Stimulated activated CD4-positive, alpha-beta T cell treated with anti-CD3 and anti-CD28 coated beads, Interleukin-1b, Interleukin-23, amount 100 ng/mL, for 48 hours (primary cell): Measurements from ENCODE around the gene ZBTB21.
"Not testable (repeated sequence)": the region's sequence is repeated elsewhere in the genome, so short reads cannot be mapped to it uniquely, and the experiment has no call there.

ENCODE experiments used
- DNase-seq: peaks from one replicate; pipeline ENCODE4 v3.0.0-alpha.2; 2020

The ZBTB21 gene

DNA sequence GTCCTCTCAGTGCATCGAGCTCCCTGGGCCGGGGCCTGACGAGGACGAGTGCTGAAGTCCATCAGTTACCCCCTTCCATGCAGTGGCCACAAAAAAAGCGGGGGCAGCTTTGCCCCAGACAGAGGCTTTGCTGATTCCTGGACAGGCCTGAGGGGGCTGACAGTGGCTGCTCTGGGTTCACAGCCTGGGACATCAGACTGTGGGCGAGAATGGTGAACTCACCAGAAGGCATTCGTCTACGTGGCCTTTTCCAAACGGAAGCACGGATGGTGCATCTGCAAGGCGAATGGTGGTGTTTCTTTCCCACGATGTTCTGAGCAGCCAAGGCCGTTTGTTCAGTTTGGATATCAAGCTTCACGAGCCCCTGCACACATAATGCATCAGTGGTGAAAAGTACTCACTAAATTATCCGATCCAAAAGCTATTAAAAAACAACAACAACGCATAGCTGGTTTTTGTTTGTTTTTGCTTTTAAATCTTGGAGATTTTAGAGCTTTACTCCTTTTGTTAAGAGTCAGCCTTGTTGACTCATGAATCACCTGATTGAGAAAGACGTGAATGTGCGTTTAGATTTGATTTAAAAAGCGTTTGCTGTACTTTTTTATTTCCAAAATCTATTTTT lies 6.3 kb upstream of the ZBTB21 start:
- DNase-seq = no peak

DNA sequence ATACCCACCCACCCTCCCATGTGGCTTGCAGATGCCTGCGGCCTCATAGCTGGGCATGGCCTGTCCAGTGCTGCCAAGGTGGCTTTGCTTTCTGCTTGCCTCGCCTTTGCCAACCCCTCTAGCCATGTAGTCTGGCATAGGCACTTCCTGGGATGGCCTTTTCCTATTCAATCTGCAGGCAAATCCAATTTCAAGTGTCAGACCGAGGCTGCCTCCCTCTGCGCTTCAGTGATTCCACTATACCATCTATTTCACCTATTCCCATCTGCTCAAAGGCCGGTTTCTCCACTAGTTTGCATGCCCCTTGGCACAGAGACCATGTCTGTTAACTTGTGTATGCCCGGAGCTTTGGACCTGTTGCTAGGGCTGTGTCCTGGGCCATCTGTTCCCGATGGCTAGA lies 3.8 kb upstream of the ZBTB21 start:
- no peak for DNase-seq

DNA sequence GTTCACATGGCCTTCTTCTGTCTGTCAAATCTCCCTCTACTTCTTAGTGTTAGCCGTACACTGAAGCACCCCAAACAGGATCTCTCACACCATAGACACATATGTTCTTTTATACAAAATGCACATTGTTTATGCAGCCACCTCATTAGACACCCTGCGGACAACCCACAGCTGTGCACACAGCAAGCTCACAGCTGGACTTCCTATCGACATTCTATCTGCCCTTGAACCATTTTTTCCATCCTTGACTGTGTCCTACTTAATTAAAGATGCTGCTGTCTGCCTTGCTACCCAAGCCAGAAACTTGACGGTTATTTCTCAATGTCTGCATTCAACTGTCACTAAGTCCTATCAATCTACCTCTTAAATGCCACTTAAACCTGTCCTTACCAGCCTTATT lies 3.2 kb upstream of the ZBTB21 start:
- DNase-seq = no peak

DNA sequence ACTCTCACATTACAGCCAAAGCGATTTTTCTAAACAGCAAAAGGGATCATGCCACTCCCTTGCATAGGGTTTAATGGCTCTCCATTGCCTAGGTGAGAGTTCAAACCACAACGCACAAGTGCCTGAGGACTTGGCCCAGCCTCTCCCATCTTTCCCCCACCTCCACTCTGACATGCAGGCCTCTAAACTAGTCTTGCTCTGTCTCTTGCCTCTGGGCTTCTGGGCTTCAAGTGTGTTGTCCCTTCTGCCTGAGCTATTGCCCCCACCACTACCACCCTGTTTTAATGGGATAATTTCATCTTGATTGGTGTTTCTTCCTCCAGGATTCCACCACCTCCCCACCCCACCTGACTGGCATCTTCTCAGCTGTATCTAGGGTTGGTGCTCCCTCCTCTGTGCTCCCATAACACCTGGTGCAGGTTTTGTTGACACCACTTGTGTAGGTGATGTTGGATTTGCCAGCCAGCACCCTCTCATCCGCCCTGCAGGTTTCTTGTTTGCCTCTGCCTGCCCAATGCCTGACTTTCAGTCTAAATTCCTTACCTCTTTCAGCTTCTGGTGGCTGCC lies 2.7 kb upstream of the ZBTB21 start:
- no peak for DNase-seq

DNA sequence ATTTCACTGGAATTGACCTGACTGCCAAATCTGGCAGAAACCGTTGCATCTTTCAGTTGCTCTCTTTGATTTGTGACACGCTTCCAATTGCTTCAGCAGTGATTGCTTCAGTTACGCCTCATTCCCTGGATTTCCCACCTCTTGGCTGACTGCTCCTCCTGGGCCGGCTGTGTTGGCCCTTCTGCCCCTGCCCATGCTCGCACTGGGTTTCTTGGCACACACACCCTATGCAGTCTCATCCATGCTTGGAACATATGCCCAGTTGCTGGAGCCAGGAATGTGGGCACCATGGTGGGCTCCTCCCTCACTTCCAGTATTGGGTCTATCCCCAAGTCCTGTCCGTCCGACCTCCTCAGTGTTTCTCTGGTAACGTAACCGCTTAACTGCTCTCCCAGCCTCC lies 2.2 kb upstream of the ZBTB21 start:
- DNase-seq = no peak

DNA sequence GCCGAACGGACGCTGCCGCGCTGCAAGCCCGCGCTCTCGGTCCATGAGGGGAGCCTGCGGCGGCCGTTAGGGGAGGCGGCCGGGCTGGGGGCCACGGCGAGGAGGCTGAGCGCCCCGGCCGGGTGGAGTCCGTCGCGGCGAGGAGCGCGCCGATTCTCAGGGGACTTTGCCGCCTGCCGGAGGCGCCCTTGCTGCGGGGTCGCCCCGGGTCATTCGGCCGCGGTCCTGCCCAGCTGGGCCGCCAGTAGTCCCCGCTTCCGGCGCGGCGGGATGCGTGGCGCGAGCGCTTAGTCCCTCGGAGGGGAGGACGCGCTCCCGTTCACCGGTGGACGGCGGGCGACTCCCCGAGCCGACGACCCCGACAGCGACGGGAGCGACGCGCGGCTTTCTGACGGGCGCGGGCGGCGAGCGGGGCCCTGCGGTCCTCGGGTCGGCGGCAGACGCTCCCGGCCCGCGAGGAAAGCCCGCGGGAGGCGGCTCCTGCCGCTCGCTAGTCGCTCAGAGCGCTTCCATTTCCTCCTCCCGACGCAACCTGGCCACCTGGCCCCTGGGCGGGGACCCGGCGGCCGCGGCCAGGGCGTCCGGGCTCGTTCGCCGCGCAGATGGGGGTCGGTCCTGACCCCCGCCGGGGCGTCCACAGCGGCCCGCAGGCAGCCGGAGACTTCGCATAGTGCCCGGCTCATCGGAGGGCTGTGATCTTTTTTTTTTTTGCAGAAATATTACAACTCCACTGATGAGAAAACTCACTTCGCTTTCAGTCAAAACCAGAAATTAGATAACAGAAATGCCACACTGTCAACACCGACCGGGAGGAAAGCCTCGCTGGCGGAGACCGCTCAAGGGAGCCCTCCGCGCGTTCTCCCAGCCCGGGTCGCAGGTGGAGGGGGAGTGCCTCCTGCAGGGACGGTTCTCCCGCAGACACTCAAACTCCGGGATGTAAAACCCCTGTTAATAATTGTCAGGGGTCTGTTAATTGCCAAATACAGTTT lies 641 bp upstream of the ZBTB21 start:
- no peak for DNase-seq

DNA sequence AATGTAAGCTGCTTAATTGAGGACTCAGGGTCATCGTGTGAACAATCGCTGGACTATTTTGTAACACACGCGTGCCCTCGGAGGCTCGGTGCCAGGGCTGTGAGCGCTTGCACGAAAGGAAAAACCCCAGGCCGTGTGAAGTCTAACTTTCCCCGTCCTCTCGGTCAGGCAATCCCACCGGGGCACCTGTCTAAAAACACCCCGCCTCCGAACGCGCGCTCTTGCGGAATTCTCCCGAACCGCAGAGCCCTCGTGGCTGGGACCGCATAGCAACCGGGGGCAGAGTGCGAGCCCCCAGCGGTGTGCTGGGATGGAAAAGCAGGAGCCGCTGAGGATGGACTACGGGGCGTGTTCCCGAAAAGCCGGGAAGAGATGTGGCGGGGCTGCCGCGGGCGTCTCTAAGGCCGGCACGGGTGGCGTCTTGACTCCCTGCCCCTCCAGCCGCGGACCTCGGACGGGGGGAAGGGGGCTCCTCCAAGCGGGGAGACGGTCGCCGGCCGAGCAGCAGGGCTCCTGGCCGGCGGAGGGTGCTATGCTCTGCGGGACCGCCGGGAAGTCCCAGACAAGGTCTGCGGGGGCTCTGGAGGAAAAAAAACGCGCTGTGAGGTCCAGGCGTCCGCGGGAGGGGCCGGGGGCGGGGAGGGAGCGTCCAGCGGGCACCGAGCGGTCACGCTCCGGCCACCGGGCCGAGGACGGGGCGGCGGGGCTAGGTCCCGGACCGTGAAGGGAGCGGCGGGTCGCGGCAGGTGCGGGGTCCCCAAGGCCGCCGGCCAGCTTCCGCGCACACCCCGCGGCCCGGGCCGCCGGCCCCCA lies 936 bp downstream of the ZBTB21 start:
- peak; percentile 48 for DNase-seq

DNA sequence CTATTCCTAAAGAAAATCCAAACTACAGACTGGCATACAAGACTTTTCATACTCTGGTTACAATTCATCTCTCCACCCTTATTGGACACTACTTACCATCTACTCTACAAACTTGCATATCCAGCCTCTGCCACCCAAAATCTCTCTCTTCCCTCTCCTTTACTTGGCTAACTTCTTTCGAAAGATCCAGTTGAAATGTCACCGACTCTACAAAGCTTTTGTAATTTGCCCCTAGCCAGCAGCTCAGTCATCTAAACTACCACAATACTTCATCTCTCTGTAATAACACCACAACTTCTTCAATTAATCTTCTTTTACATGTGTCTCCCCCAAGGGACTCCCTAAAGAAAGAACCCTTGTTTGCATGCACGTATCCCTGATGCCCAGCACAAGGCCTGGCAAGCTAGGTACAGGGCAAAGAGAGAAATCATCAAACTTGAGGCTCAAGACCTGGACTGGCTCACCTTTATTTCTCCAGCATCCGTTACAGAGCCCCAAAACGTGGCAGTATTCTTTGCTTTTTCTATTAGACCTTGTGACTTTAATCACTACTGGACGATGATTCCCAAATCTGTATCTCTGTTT lies 2.7 kb downstream of the ZBTB21 start:
- DNase-seq = no peak

DNA sequence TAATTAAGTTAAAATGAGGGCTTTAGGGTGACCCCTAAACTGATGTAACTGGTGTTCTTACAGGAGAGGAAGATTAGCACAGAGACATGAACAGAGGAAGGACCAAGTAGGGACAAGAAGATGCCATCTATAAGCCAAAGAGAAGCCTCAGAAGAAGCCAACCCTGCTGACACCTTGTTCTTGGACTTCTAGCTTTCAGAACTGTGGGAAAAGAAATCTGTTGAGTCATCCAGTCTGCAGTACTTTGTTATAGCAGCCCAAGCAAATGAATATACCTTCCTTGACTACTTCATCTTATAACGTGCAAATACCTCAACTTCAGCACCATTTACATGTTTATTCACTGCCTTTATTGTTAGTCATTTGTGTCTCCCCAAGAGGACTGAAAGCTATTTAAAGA lies 3.4 kb downstream of the ZBTB21 start:
- no peak for DNase-seq

DNA sequence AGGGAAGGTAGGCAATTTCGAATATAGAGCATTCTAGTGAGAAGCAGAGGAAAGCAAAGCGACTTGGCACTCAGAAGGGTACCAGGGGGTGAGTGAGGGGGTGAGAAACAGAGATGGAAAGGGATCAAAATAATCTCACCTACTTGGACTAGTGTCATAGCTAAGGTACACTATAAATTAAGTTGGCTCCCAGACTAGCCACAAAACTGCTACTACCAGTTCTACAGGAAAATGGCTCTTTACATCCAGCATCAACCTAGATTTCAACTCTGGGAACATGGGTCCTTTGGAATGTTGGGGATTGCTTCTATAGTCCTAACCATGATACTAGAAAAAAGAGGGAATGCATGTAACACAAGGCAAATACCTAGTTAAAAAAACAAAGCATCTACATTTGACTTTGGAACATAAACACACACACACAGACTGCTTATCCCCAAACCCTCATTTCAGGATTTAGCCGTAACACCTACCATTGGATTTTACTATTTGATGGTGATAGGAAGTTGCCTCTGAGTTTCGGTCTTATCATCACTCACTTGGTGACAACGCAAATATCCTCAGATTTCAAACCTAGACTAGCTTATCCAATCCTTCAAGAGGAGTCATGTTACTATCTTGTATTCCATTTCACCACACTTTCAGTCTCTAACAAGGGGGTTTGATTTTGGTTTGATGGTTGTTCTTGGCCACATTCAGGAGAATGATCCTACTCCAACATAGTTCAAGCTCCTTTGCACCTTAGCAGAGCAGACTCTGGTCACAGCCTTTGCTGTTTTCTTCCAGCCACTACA lies 5.6 kb downstream of the ZBTB21 start:
- DNase-seq = no peak

DNA sequence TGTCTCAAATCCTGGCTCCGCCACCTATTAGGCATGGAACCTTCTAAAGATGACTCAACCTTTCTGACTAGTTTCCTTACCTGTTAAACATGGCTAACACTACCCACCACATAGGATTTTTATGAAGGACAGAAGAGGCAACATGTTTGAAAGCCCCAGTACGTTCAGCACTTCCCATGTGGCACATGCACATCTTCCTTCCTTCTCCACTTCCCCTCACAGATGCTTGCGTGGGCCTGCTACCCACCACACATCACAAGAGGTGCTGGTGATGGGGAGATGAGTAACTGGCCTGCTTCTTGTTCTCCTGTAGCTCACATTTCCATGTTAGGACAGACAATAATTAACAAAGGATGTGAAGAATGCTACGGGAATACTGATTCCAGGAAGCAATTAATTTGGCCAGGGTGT lies 7.1 kb downstream of the ZBTB21 start:
- peak; percentile 52 for DNase-seq

DNA sequence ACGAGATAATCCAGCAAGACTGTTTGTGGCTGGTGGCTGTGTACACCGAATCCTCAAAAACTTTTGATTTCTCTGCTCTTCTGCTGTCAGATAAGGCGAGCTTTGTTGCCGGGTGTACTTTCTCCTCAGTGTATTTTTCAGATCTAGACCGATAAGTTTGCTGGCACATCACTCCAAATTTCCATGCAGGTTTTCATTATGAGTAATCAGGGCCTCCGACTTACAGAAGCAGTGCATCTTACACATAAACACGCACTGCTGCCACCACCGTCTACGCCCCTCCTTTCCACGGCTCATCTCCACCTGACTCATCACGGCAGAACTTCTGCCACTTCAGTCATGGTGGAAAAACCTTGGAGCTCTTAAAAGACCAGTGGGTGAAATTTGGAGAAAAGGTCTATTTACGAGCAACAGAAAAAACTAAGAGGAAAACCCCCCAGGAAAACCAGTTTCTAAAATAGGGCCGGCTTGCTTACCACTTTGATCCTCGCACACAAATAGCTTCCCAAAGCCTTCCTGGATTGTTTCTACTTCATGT lies 7.7 kb downstream of the ZBTB21 start:
- DNase-seq = peak; percentile 89

DNA sequence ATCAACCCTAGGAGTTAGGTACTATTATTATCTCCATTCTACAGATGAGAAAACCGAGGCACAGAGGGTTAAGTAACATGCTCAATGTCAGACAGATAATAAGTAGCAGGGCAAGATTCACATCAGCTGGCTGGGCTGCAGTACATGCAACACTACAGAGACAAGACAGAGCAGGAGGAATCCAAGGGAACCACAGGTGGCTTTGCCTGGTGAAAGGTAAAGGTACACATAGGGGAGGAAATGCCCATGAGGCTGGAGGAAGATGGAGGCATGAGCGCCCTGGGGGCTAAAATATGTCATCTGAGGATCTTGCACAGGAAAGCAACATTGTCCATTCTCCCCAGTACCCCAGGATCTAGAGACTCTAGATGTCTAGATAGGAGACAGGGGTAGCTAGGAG lies 8.4 kb downstream of the ZBTB21 start:
- no peak for DNase-seq

DNA sequence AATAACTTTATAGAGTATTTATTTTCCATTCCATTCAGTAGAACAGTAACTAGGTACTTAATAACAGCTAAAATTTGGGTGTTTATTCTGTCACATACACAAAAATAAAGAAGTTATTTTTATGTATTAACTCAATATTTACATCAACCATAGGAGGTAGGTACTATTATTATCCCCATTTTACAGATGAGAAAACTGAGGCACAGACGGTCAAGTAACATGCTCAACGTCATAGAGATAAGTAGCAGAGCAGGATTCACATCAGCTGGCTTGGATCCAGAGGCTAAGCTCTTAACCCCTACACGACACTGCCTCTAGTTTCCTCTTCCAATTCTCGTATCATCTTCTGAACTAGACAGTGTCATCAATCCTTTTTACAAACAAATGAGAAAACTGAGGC lies 9.3 kb downstream of the ZBTB21 start:
- DNase-seq = no peak

DNA sequence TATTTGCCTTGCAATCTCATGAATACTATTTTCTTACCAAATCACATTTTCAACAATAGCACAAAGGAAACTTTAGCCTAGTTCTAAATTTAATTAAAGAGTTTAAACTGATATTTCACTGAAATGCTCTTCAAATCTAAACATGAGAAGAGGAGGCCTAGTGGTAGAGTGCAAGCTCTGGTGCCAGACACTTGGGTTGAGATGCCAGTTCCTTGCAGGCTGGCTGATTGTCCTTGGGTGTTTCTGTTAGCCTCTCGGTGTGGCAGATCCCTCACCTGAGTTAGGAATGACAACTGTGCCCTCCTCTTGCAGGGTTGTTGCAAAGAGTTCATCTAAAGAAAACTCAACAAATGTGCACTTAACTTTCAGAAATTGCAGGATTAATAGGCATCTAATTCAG lies 12.5 kb downstream of the ZBTB21 start:
- DNase-seq = no peak

DNA sequence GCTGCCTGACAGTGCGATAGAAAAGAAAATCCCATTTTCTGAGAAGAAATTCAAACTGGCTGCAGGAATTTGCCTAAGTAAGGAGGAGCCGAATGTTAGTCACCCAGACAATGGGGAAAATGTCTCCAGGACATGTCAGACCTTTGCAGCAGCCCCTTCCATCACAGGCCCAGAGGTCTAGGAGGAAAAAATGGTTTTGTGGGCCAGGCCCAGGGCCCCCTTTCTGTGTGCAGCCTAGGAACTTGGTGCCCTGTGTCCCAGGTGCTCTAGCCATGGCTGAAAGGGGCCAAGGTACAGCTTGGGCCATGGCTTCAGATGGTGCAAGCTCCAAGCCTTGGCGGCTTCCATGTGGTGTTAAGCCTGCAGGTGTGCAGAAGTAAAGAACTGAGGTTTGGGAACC lies 14.6 kb downstream of the ZBTB21 start:
- no peak for DNase-seq

DNA sequence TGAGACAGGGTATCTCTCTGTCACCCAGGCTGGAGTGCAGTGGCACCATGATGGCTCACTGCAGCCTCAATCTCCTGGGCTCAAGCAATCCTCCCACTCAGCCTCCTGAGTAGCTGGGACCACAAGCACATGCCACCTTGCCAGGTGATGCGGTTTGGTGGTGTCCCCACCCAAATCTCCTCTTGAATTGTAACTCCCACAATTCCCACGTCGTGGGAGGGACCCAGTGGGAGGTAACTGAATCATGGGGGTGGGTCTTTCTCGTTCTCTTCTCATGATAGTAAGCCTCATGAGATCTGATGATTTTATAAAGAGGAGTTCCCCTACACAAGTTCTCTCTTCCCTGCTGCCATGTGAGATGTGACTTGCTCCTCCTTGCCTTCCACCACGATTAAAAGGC lies 15.5 kb downstream of the ZBTB21 start:
- not testable (repeated sequence) for DNase-seq

DNA sequence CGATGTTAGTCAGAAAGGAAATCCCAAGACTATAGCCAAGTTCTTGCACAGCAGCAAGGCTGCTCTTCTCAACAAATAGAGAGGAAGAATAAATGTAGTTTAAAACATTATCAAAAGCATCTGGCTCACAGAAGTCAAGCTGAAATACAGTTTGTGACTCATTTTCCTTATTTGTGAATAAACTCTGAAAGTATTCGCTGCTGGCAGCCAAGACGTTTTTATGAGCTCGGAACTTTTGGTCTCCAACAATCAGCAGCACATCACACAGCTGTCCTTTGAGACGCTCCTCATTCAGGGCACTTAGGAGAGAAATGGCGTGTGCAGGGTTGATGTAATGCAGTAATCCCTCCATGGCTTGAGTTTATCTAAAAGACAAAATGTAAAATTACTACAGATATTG lies 16.4 kb downstream of the ZBTB21 start:
- DNase-seq = no peak

DNA sequence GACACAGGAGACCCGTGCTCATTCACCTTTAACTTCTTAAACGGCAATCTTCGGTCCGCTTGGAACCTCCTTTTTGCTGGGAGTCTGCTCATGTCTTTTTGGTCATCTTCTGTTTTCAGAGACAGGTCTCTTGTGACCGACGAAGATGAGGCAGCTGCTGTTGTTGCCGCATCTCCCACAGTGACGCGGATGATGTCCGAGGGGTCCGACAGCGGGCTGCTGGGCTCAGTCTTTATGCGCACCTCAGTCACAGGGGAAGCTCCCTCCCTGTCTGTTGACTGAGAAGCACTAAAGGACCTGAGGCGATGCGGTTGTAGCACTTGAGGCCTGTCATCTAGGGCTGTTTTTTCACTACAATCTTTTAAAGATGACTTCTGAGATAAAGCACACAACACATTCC lies 17.6 kb downstream of the ZBTB21 start:
- DNase-seq = no peak

DNA sequence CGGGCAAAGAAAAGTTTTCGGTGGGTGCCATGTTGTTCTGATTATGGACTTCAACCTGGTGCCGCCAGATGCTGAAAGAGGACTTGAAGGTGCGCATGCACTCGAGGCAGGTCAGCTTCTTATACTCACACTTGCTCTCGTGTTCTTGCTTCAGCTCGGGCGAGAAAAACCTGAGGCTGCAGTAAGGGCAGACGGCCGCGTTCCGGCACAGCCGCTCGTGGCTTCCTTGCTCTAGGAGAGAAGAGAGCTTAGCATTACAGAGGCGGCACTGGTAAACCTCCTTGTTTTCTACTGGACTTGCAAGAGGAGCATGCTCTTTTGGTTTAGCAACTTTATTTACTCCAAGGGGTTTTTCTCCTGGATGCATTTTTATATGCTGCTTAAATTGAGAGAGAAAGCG lies 18.5 kb downstream of the ZBTB21 start:
- no peak for DNase-seq

DNA sequence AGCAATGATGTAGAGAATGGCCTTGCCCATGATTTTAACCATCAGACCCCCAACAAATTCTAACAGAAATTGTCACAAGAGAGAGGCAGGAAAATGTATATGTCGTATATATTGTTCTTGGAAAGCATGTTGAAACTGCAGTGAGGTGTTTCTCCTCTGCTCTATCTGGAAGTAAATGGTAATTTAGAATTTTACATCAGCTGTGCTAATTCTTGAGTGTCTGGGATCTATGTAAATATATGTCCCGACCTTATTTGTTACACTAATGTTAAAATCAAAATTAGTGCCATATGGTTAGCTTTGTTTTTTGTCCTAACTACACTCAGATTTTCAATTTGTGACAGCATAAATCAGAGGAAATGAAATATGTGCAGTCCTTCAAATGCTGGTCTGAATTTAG lies 20.5 kb downstream of the ZBTB21 start:
- DNase-seq = no peak

DNA sequence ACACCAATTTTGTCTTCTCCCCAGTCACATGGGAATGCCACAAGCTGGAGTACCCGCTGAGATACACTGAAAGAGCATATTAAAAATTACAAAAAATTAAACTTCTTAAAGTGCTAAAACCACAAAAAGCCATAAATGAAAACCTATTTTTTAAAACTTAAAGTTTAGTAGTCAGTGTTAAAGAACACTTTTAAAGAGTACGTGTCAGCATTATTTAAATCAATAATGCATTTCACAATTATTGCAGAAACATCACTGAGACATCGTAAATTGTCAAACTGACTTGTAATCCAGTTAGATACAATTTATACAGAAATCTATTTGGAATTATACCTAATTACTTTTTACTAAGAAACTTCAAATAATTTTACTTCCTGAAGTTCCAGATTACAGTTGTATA lies 22.9 kb downstream of the ZBTB21 start:
- DNase-seq = no peak
